ENCODE results near the gene SATB2.

The SATB2 gene

GRCh38 chr2:199364153-199364552 lies 93.6 kb downstream of the SATB2 start:
- no peak overlapping the region for H3K4me3 ChIP-seq (ENCODE audit: low read length)
- H3K27ac ChIP-seq (ENCODE audit: low read depth, low read length), result no peak overlapping the region
- H3K27me3 ChIP-seq (ENCODE audit: control insufficient read depth, insufficient read depth, low read length), result no peaks in the 10 kb centered on the region
- no peaks in the 10 kb centered on the region for H3K4me1 ChIP-seq (ENCODE audit: control insufficient read depth, insufficient read depth, low read length)
- no peak overlapping the region for H3K9ac ChIP-seq (ENCODE audit: low read length)
- H3K36me3 ChIP-seq (ENCODE audit: control insufficient read depth, insufficient read depth, low read length), result no peaks in the 10 kb centered on the region

GRCh38 chr2:199356412-199356811 lies 101.3 kb downstream of the SATB2 start:
- H3K9ac ChIP-seq (ENCODE audit: low read length), result no peak overlapping the region
- no peaks in the 10 kb centered on the region for H3K36me3 ChIP-seq (ENCODE audit: control insufficient read depth, insufficient read depth, low read length)
- no peaks in the 10 kb centered on the region for H3K27me3 ChIP-seq (ENCODE audit: control insufficient read depth, insufficient read depth, low read length)
- no peak overlapping the region for H3K4me3 ChIP-seq (ENCODE audit: low read length)
- H3K4me1 ChIP-seq (ENCODE audit: control insufficient read depth, insufficient read depth, low read length), result no peaks in the 10 kb centered on the region
- H3K27ac ChIP-seq (ENCODE audit: low read depth, low read length), result no peak overlapping the region

- Histone ChIP-seq H3K4me3 (ENCODE audit: low read length) (no peak overlapping the region), H3K4me1 (ENCODE audit: control insufficient read depth, insufficient read depth, low read length) (no peaks in the 10 kb centered on the region), H3K27me3 (ENCODE audit: control insufficient read depth, insufficient read depth, low read length) (no peaks in the 10 kb centered on the region)
These were observed 108.9 kb downstream of the SATB2 start for GRCh38 chr2:199348871-199349270.

GRCh38 chr2:199344012-199344411 lies 113.7 kb downstream of the SATB2 start:
- Histone ChIP-seq H3K27ac (ENCODE audit: low read depth, low read length) (no peak overlapping the region), H3K36me3 (ENCODE audit: control insufficient read depth, insufficient read depth, low read length) (peaks cover 4% of the 10 kb centered on the region), H3K4me1 (ENCODE audit: control insufficient read depth, insufficient read depth, low read length) (no peaks in the 10 kb centered on the region), H3K9ac (ENCODE audit: low read length) (no peak overlapping the region), H3K4me3 (ENCODE audit: low read length) (no peak overlapping the region), H3K27me3 (ENCODE audit: control insufficient read depth, insufficient read depth, low read length) (no peaks in the 10 kb centered on the region)

More at GRCh38 chr2:199348871-199349270, 108.9 kb downstream of the SATB2 start:
- peaks cover 4% of the 10 kb centered on the region for H3K36me3 ChIP-seq (ENCODE audit: control insufficient read depth, insufficient read depth, low read length)
- H3K9ac ChIP-seq (ENCODE audit: low read length), result no peak overlapping the region
- H3K27ac ChIP-seq (ENCODE audit: low read depth, low read length), result no peak overlapping the region

DNA sequence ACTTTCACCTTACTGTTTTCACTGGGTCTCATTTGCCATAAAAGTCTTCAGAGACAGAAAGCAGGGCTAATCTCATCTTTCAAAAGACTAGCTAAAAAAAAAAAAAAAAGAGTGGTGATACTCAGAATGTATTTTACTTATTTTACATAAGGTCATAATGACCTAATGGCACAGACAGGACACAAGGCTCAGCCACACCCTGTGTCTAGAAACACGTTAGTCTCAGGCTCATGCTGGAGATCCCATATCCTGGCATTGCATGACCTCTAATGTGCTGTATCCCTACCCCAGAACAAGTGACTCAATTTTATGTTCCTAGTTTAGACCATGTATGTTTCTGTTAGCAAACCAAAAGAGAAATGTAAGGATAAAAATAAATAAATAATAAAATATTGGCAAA lies 115.4 kb downstream of the SATB2 start:
- no peaks in the 10 kb centered on the region for H3K4me1 ChIP-seq (ENCODE audit: control insufficient read depth, insufficient read depth, low read length)
- no peaks in the 10 kb centered on the region for H3K36me3 ChIP-seq (ENCODE audit: control insufficient read depth, insufficient read depth, low read length)
- no peak overlapping the region for H3K9ac ChIP-seq (ENCODE audit: low read length)
- H3K4me3 ChIP-seq (ENCODE audit: low read length), result no peak overlapping the region
- H3K27ac ChIP-seq (ENCODE audit: low read depth, low read length), result no peak overlapping the region
- no peaks in the 10 kb centered on the region for H3K27me3 ChIP-seq (ENCODE audit: control insufficient read depth, insufficient read depth, low read length)

DNA sequence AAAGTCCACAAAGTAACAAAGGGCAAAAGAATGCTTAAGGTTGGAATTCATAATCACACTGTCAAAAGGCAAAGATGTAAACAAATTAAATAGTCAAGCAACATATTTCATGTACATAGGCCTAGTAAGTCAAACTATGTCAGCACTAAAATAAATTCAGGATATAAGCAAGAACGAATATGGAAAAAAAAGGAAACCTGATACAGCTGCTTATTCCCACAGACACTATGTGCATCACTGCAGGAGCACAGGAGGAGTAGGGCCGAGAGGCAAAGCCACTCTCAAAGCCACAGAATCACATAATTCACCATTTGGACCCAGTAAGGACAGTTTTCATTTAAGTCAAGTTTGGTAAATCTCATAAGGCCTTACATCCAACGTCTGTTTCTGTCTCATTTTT lies 116.6 kb downstream of the SATB2 start:
- Histone ChIP-seq H3K27me3 (ENCODE audit: control insufficient read depth, insufficient read depth, low read length) (no peaks in the 10 kb centered on the region), H3K36me3 (ENCODE audit: control insufficient read depth, insufficient read depth, low read length) (no peaks in the 10 kb centered on the region), H3K27ac (ENCODE audit: low read depth, low read length) (no peak overlapping the region), H3K4me3 (ENCODE audit: low read length) (no peak overlapping the region), H3K9ac (ENCODE audit: low read length) (no peak overlapping the region), H3K4me1 (ENCODE audit: control insufficient read depth, insufficient read depth, low read length) (no peaks in the 10 kb centered on the region)

- no peaks in the 10 kb centered on the region for H3K27me3 ChIP-seq (ENCODE audit: control insufficient read depth, insufficient read depth, low read length)
- no peaks in the 10 kb centered on the region for H3K4me1 ChIP-seq (ENCODE audit: control insufficient read depth, insufficient read depth, low read length)
- H3K27ac ChIP-seq (ENCODE audit: low read depth, low read length), result no peak overlapping the region
- H3K4me3 ChIP-seq (ENCODE audit: low read length), result no peak overlapping the region
- no peak overlapping the region for H3K9ac ChIP-seq (ENCODE audit: low read length)
- no peaks in the 10 kb centered on the region for H3K36me3 ChIP-seq (ENCODE audit: control insufficient read depth, insufficient read depth, low read length)
These were observed 117.7 kb downstream of the SATB2 start for GRCh38 chr2:199339891-199340605.

DNA sequence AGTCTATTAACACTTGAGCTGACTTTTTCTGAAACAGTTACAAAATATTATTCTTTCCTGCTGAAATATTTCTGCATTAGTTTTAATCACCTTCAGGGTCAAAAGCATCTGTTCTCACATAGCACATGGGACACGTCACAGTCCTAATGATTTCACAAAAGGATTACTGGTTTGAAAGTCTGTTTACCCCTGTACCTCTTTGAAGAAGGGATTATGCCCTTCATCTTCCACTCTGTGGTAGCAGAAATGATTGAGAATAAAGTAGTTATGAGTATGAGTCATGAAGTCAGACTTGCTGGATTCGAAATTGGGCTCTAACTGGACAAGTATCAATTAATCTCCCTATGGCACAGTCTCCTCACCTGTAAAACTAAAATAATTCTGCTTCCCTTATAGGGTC lies 121.2 kb downstream of the SATB2 start:
- Histone ChIP-seq H3K4me1 (ENCODE audit: control insufficient read depth, insufficient read depth, low read length) (no peaks in the 10 kb centered on the region), H3K36me3 (ENCODE audit: control insufficient read depth, insufficient read depth, low read length) (no peaks in the 10 kb centered on the region), H3K9ac (ENCODE audit: low read length) (no peak overlapping the region), H3K27me3 (ENCODE audit: control insufficient read depth, insufficient read depth, low read length) (no peaks in the 10 kb centered on the region), H3K27ac (ENCODE audit: low read depth, low read length) (no peak overlapping the region), H3K4me3 (ENCODE audit: low read length) (no peak overlapping the region)

GRCh38 chr2:199335502-199335901 lies 122.2 kb downstream of the SATB2 start:
- Histone ChIP-seq H3K9ac (ENCODE audit: low read length) (no peak overlapping the region), H3K4me1 (ENCODE audit: control insufficient read depth, insufficient read depth, low read length) (no peaks in the 10 kb centered on the region), H3K4me3 (ENCODE audit: low read length) (no peak overlapping the region), H3K36me3 (ENCODE audit: control insufficient read depth, insufficient read depth, low read length) (no peaks in the 10 kb centered on the region), H3K27ac (ENCODE audit: low read depth, low read length) (no peak overlapping the region), H3K27me3 (ENCODE audit: control insufficient read depth, insufficient read depth, low read length) (no peaks in the 10 kb centered on the region)

DNA sequence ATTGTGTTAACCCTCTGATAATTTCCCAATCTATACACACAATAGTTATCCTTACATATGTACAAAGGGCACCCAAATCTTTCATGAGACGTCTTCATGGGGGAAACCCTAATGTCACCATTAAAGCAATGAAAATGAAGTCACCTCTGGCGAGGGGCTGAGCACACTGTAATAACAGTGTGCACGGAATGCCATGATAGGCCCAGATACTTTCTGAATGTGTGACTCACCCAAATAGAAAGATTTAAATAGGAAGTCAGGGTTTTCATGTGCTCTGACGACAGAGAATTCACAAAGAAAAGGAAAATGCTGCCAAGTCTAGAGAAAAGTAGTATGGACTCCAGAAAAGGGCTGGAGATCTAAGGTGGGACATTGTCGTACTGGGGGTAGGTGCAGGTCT lies 128.3 kb downstream of the SATB2 start:
- Histone ChIP-seq H3K4me1 (ENCODE audit: control insufficient read depth, insufficient read depth, low read length) (no peaks in the 10 kb centered on the region), H3K36me3 (ENCODE audit: control insufficient read depth, insufficient read depth, low read length) (no peaks in the 10 kb centered on the region), H3K9ac (ENCODE audit: low read length) (no peak overlapping the region), H3K27me3 (ENCODE audit: control insufficient read depth, insufficient read depth, low read length) (no peaks in the 10 kb centered on the region), H3K4me3 (ENCODE audit: low read length) (no peak overlapping the region), H3K27ac (ENCODE audit: low read depth, low read length) (no peak overlapping the region)

DNA sequence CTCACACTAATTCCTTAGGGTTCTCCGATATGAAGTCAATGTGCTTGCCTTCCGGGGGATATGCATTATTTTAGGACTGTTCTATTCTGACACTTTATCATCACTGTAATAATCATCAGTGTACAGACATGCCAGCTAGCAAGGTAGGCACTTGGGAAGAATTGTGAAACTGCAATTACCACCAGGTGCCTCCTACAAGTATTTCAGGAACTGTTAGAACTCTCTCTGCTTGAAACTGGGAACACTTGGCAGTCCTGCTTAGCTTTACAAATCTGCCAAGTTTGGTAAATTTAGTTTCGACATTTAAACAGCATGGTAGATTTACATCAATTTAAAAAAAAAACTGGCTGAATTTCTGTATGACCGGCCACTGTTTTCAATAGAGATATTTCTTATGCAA lies 128.7 kb downstream of the SATB2 start:
- no peaks in the 10 kb centered on the region for H3K4me1 ChIP-seq (ENCODE audit: control insufficient read depth, insufficient read depth, low read length)
- no peak overlapping the region for H3K9ac ChIP-seq (ENCODE audit: low read length)
- no peaks in the 10 kb centered on the region for H3K36me3 ChIP-seq (ENCODE audit: control insufficient read depth, insufficient read depth, low read length)
- H3K4me3 ChIP-seq (ENCODE audit: low read length), result no peak overlapping the region
- H3K27me3 ChIP-seq (ENCODE audit: control insufficient read depth, insufficient read depth, low read length), result no peaks in the 10 kb centered on the region
- no peak overlapping the region for H3K27ac ChIP-seq (ENCODE audit: low read depth, low read length)

DNA sequence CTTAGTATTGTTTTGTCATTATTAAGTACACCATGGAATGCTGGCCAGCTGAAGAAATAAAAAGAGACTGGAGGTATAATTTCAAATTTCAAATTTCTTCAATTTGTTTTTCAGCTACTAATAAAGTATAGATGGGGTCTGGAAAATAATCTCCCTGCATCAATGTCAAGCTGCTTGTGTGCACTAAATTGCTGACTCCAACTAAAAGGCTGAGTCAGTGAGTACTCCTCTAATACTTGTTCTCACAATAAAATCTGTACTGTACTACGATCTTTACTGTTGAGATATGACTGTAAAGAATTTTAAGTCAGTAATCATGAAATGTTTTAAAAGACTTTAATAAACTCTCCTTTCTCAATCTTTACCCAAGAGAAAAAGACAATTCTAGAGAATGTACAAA lies 131.9 kb downstream of the SATB2 start:
- H3K4me3 ChIP-seq (ENCODE audit: low read length), result no peak overlapping the region
- no peaks in the 10 kb centered on the region for H3K27me3 ChIP-seq (ENCODE audit: control insufficient read depth, insufficient read depth, low read length)
- H3K36me3 ChIP-seq (ENCODE audit: control insufficient read depth, insufficient read depth, low read length), result no peaks in the 10 kb centered on the region
- no peak overlapping the region for H3K27ac ChIP-seq (ENCODE audit: low read depth, low read length)
- no peaks in the 10 kb centered on the region for H3K4me1 ChIP-seq (ENCODE audit: control insufficient read depth, insufficient read depth, low read length)
- H3K9ac ChIP-seq (ENCODE audit: low read length), result no peak overlapping the region

- Histone ChIP-seq H3K27ac (ENCODE audit: low read depth, low read length) (no peak overlapping the region), H3K9ac (ENCODE audit: low read length) (no peak overlapping the region), H3K4me3 (ENCODE audit: low read length) (no peak overlapping the region), H3K36me3 (ENCODE audit: control insufficient read depth, insufficient read depth, low read length) (no peaks in the 10 kb centered on the region), H3K27me3 (ENCODE audit: control insufficient read depth, insufficient read depth, low read length) (no peaks in the 10 kb centered on the region), H3K4me1 (ENCODE audit: control insufficient read depth, insufficient read depth, low read length) (no peaks in the 10 kb centered on the region)
These were observed 135.6 kb downstream of the SATB2 start for GRCh38 chr2:199322151-199322550.
